ENCODE results near the gene GTF3C1.

The GTF3C1 gene

DNA sequence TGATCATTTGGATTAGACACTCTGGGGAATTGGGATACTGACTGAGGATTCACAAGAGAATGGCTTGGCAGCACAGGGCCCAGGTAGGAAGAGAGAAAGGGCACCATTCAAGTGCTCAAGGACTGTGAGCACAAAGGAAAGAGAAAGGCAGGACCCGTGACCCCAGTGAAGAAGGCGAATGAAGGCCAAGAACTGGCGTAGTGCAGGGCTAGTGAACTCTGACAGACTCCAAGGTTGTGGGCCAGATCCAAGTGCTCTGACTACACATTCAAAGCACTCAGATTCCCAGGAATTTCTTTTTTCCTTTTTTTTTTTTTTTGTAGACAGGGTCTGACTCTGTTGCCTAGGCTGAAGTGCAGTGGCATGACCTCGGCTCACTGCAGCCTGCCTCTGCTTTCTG, 5.0 kb downstream of the GTF3C1 start:
- Histone ChIP-seq H3K36me3 (ENCODE audit: control insufficient read depth in 5 of 5, insufficient read depth in 5 of 5, low read length in 5 of 5) (peaks cover 17 to 64% (median 57%) of the 10 kb centered on the region in 5 donors), H3K9ac (ENCODE audit: low read length in 5 of 5) (no peak overlapping the region)

DNA sequence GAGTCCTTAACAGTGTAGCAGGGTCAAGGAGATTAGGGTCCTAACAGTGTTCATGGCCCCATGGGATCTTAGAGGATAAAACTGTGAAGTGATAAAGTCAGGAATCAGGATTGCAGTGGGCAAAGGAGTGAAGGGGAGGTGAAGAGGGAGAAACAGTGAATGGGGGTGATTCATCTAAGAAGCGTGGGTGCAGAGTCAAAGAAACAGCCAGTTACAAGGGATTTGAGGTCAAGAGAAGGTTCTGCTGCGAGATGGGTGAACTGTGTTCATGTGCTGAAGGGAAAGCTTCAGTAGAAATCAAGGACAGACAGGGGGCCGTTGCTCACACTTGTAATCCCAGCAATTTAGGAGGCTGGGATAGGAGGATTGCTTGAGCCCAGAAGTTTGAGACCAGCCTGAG, 5.9 kb downstream of the GTF3C1 start:
- Histone ChIP-seq H3K4me3 (ENCODE audit: low read depth in 1 of 5, low read length in 5 of 5) (no peak overlapping the region), H3K27ac (ENCODE audit: low read depth, low read length) (no peak overlapping the region), H3K9ac (ENCODE audit: low read length in 5 of 5) (no peak overlapping the region), H3K9me3 (ENCODE audit: control insufficient read depth in 5 of 5, low read length in 5 of 5) (no peaks in the 10 kb centered on the region), H3K27me3 (ENCODE audit: control insufficient read depth in 5 of 5, insufficient read depth in 4 of 5, low read length in 5 of 5) (no peaks in the 10 kb centered on the region), H3K4me1 (ENCODE audit: control insufficient read depth in 5 of 5, insufficient read depth in 5 of 5, low read length in 5 of 5) (peaks cover 2 to 22% (median 15%) of the 10 kb centered on the region in 5 donors), H3K36me3 (ENCODE audit: control insufficient read depth in 5 of 5, insufficient read depth in 5 of 5, low read length in 5 of 5) (peaks cover 17 to 71% (median 65%) of the 10 kb centered on the region in 5 donors)

More for the DNA sequence above, 5.0 kb downstream of the GTF3C1 start:
- Histone ChIP-seq H3K27ac (ENCODE audit: low read depth, low read length) (no peak overlapping the region), H3K4me1 (ENCODE audit: control insufficient read depth in 5 of 5, insufficient read depth in 5 of 5, low read length in 5 of 5) (peaks cover 2 to 28% (median 20%) of the 10 kb centered on the region in 5 donors), H3K27me3 (ENCODE audit: control insufficient read depth in 5 of 5, insufficient read depth in 4 of 5, low read length in 5 of 5) (no peaks in the 10 kb centered on the region), H3K4me3 (ENCODE audit: low read depth in 1 of 5, low read length in 5 of 5) (no peak overlapping the region), H3K9me3 (ENCODE audit: control insufficient read depth in 5 of 5, low read length in 5 of 5) (no peaks in the 10 kb centered on the region)

DNA sequence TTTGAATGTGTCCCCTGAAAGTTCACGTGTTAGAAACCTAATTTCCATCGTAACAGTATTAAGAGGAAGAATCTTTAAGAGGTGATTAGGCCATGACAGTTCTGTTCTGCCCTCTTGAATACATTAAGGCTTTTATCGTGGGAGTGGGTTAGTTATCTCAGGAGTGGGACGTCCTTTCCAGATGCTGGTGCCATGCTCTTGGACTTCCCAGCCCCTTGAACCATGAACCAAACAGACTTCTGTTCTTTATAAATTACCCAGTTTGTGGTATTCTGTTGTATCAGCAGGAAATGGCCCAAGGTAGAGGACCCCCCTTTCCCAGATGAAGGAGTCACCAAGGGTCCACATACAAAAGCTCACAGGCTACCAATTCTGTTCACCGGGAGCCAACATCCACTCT, 10.1 kb downstream of the GTF3C1 start:
- Histone ChIP-seq H3K27me3 (ENCODE audit: control insufficient read depth in 5 of 5, insufficient read depth in 4 of 5, low read length in 5 of 5) (no peaks in the 10 kb centered on the region), H3K9me3 (ENCODE audit: control insufficient read depth in 5 of 5, low read length in 5 of 5) (no peaks in the 10 kb centered on the region), H3K9ac (ENCODE audit: low read length in 5 of 5) (no peak overlapping the region), H3K4me1 (ENCODE audit: control insufficient read depth in 5 of 5, insufficient read depth in 5 of 5, low read length in 5 of 5) (no peaks in the 10 kb centered on the region), H3K27ac (ENCODE audit: low read depth, low read length) (no peak overlapping the region), H3K36me3 (ENCODE audit: control insufficient read depth in 5 of 5, insufficient read depth in 5 of 5, low read length in 5 of 5) (peaks cover 21 to 94% (median 91%) of the 10 kb centered on the region in 5 donors), H3K4me3 (ENCODE audit: low read depth in 1 of 5, low read length in 5 of 5) (no peak overlapping the region)

DNA sequence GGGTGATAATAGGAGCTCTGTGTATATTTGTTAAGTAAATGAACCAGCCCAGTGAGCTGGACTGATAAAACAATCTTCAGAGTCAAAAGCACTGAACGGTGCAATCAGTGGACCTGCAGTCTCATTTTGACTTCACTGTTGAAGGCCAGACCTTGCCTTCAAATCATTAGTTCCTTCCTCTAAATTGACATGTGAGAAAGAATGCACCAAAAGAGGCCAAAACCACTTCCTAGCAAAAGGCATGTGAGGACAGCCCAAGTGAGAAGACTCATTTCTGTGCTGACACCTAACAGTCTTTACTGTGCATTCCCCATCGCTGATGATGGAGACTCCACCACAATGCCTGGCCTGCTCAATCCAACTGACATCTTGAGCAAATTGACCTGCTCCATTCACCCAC, 10.6 kb downstream of the GTF3C1 start:
- peaks cover 21 to 94% (median 91%) of the 10 kb centered on the region in 5 donors for H3K36me3 ChIP-seq (ENCODE audit: control insufficient read depth in 5 of 5, insufficient read depth in 5 of 5, low read length in 5 of 5)
- H3K9me3 ChIP-seq (ENCODE audit: control insufficient read depth in 5 of 5, low read length in 5 of 5): no peaks in the 10 kb centered on the region
- H3K9ac ChIP-seq (ENCODE audit: low read length in 5 of 5): no peak overlapping the region
- no peaks in the 10 kb centered on the region for H3K27me3 ChIP-seq (ENCODE audit: control insufficient read depth in 5 of 5, insufficient read depth in 4 of 5, low read length in 5 of 5)
- H3K27ac ChIP-seq (ENCODE audit: low read depth, low read length): no peak overlapping the region
- H3K4me1 ChIP-seq (ENCODE audit: control insufficient read depth in 5 of 5, insufficient read depth in 5 of 5, low read length in 5 of 5): no peaks in the 10 kb centered on the region
- H3K4me3 ChIP-seq (ENCODE audit: low read depth in 1 of 5, low read length in 5 of 5): no peak overlapping the region

DNA sequence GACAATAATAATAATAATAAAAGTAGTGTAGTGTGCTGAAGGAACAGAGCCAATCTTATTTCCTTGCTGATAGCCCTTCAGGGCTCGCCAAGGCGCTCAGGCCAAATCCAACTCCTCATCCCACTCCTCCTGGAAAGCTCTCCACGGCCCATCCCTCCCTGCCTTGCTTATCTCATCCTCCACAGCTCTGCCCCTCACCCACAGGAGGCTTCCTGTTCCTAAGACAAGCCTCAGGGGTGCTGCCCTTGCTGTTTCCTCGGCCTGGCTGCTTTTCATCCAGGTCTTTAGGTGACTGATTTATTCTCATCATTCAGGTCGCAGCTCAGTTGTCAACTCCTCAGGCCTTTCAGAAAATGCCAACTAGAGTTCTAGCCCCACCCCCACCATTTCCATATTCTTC, 11.2 kb downstream of the GTF3C1 start:
- peaks cover 16 to 94% (median 89%) of the 10 kb centered on the region in 5 donors for H3K36me3 ChIP-seq (ENCODE audit: control insufficient read depth in 5 of 5, insufficient read depth in 5 of 5, low read length in 5 of 5)
- H3K27ac ChIP-seq (ENCODE audit: low read depth, low read length): no peak overlapping the region
- no peaks in the 10 kb centered on the region for H3K4me1 ChIP-seq (ENCODE audit: control insufficient read depth in 5 of 5, insufficient read depth in 5 of 5, low read length in 5 of 5)
- no peaks in the 10 kb centered on the region for H3K27me3 ChIP-seq (ENCODE audit: control insufficient read depth in 5 of 5, insufficient read depth in 4 of 5, low read length in 5 of 5)
- no peak overlapping the region for H3K9ac ChIP-seq (ENCODE audit: low read length in 5 of 5)
- H3K4me3 ChIP-seq (ENCODE audit: low read depth in 1 of 5, low read length in 5 of 5): no peak overlapping the region
- no peaks in the 10 kb centered on the region for H3K9me3 ChIP-seq (ENCODE audit: control insufficient read depth in 5 of 5, low read length in 5 of 5)

DNA sequence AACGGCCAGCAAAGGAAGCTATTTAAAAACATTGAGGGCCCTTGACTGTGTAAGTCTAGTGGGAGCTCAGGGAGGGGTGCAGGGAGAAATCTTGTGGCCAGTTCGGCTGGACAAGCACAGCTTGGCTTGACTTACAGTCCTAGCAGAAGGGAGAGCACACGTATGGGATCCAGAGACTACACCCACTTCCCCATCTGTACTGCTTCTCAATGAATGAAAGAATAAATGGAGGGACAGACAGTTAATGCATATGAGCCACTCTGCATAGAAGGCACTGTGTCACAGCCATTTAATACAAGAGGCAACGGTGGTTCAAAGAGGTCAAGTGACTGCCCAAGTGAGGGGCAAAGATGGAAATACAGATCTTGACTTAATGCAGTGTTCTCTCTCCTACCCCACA, 15.5 kb downstream of the GTF3C1 start:
- Histone ChIP-seq H3K27me3 (ENCODE audit: control insufficient read depth in 5 of 5, insufficient read depth in 4 of 5, low read length in 5 of 5) (no peaks in the 10 kb centered on the region), H3K9me3 (ENCODE audit: control insufficient read depth in 5 of 5, low read length in 5 of 5) (no peaks in the 10 kb centered on the region), H3K36me3 (ENCODE audit: control insufficient read depth in 5 of 5, insufficient read depth in 5 of 5, low read length in 5 of 5) (peaks cover 7 to 94% (median 87%) of the 10 kb centered on the region in 5 donors), H3K4me1 (ENCODE audit: control insufficient read depth in 5 of 5, insufficient read depth in 5 of 5, low read length in 5 of 5) (no peaks in the 10 kb centered on the region), H3K4me3 (ENCODE audit: low read depth in 1 of 5, low read length in 5 of 5) (no peak overlapping the region), H3K27ac (ENCODE audit: low read depth, low read length) (no peak overlapping the region), H3K9ac (ENCODE audit: low read length in 5 of 5) (no peak overlapping the region)

DNA sequence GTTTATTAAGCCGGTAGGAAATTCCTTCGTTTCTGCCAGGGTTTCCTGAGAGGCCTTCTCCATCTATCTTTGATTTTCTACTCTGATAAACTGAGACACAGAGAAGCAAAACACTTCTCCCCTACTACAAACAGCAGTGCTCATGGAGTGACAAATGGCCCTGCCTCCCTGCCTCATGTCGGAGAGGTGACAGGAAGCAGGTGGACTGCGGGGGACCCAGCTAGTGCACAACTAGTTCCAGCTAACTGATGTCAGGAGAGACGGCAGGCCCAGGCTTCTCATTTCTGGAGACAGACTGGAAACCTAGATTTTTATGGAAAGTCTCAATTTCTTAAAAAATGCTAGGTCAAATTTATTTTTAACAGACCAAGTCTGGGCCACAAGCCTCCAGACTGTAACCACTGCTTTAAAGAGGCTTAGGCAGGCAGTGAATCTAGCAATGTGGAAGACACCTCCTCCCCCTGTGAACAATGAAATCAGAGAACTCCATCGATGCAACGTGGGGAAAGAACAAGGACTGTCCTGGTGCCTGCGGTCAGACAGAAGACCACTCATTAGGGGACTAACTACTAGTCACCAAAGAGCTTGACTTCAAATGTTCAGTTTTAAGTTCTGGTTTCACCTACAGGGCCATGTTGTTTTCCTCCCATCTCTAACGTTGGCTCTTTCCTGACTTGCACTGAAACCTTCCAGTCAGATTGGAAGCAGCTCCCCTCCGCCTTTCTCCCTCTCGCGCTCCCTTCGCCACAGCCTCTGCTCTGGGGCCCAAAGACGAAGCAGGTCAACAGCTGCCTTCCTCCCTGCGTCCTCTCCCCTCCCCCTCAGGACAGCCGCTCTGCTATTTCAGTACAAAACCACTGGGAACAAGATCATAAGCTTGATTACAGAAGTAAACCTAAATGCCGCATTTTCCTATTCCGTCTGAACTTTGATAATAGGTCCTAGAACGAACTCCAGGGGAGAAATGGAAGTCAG, 17.6 kb downstream of the GTF3C1 start:
- no peak overlapping the region for H3K27ac ChIP-seq (ENCODE audit: low read depth, low read length)
- H3K27me3 ChIP-seq (ENCODE audit: control insufficient read depth in 5 of 5, insufficient read depth in 4 of 5, low read length in 5 of 5): no peaks in the 10 kb centered on the region
- H3K36me3 ChIP-seq (ENCODE audit: control insufficient read depth in 5 of 5, insufficient read depth in 5 of 5, low read length in 5 of 5): peaks cover 13 to 97% (median 87%) of the 10 kb centered on the region in 5 donors
- H3K4me1 ChIP-seq (ENCODE audit: control insufficient read depth in 5 of 5, insufficient read depth in 5 of 5, low read length in 5 of 5): no peaks in the 10 kb centered on the region
- no peak overlapping the region for H3K9ac ChIP-seq (ENCODE audit: low read length in 5 of 5)
- H3K9me3 ChIP-seq (ENCODE audit: control insufficient read depth in 5 of 5, low read length in 5 of 5): no peaks in the 10 kb centered on the region
- no peak overlapping the region for H3K4me3 ChIP-seq (ENCODE audit: low read depth in 1 of 5, low read length in 5 of 5)

DNA sequence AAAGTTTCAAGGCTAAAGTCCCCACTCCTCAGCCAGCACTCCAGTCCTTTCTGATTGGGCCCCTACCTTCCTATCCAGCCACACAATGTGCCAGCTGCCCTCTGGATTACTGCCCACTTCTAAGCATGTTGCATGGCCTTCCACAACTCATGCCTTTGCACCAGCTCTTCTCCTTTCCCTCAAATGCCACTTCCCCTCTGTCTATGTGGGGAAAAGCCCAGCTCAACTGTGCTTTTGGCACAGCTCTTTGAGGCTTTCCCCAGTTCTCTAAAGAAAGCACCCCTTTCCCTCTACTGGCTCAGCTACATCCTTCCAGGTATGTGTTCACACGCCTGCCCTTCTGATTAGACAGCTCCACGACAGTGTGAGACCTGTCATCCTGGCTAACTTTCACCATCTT, 18.5 kb downstream of the GTF3C1 start:
- H3K27ac ChIP-seq (ENCODE audit: low read depth, low read length): no peak overlapping the region

DNA sequence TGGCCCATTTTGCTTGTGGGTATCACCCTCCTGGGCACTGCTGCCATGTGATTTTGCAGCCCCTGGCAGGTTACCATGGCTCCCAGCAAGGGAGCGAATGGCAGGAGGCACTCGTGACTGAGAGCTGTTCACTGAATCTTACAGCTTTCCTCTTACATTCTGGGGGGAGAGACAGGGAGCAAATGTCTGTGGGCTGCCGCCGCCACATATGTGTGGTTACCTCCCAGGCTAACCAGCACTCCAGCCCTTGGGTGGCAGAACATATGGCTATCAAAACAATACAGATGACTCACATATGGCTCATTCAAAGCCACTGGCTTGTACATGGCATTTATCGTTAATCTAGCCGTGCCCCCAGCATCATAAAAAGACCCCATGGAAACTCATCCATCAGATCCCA, 19.8 kb downstream of the GTF3C1 start:
- H3K36me3 ChIP-seq (ENCODE audit: control insufficient read depth in 5 of 5, insufficient read depth in 5 of 5, low read length in 5 of 5): peaks cover 19 to 97% (median 91%) of the 10 kb centered on the region in 5 donors
- H3K4me3 ChIP-seq (ENCODE audit: low read depth in 1 of 5, low read length in 5 of 5): no peak overlapping the region
- peaks cover 0 to 6% (median 3%) of the 10 kb centered on the region in 5 donors for H3K9me3 ChIP-seq (ENCODE audit: control insufficient read depth in 5 of 5, low read length in 5 of 5)
- H3K27ac ChIP-seq (ENCODE audit: low read depth, low read length): no peak overlapping the region
- no peak overlapping the region for H3K9ac ChIP-seq (ENCODE audit: low read length in 5 of 5)
- no peaks in the 10 kb centered on the region for H3K4me1 ChIP-seq (ENCODE audit: control insufficient read depth in 5 of 5, insufficient read depth in 5 of 5, low read length in 5 of 5)
- H3K27me3 ChIP-seq (ENCODE audit: control insufficient read depth in 5 of 5, insufficient read depth in 4 of 5, low read length in 5 of 5): no peaks in the 10 kb centered on the region

More for the DNA sequence above, 18.5 kb downstream of the GTF3C1 start:
- no peaks in the 10 kb centered on the region for H3K27me3 ChIP-seq (ENCODE audit: control insufficient read depth in 5 of 5, insufficient read depth in 4 of 5, low read length in 5 of 5)
- H3K36me3 ChIP-seq (ENCODE audit: control insufficient read depth in 5 of 5, insufficient read depth in 5 of 5, low read length in 5 of 5): peaks cover 13 to 97% (median 85%) of the 10 kb centered on the region in 5 donors
- H3K4me3 ChIP-seq (ENCODE audit: low read depth in 1 of 5, low read length in 5 of 5): no peak overlapping the region
- H3K4me1 ChIP-seq (ENCODE audit: control insufficient read depth in 5 of 5, insufficient read depth in 5 of 5, low read length in 5 of 5): no peaks in the 10 kb centered on the region
- H3K9ac ChIP-seq (ENCODE audit: low read length in 5 of 5): no peak overlapping the region
- no peaks in the 10 kb centered on the region for H3K9me3 ChIP-seq (ENCODE audit: control insufficient read depth in 5 of 5, low read length in 5 of 5)

DNA sequence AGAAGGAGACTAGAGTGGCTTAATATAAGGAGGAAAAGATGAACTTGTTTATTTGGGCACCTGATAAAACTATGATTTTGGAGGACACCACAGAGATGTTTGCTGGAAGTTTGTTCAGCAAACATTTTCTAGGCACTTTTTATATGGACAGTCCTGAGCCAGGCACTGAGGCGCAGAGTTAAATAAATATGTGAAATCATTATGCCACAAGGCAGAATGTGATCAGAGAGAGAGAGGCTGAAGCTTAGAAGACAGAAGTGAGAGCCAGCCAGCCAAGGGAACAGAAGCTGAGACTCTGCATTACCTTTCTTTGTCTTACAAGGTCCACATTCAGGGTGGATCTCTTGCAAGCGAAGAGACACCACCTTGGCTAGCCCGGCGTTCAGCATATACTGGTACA, 21.4 kb downstream of the GTF3C1 start:
- no peaks in the 10 kb centered on the region for H3K27me3 ChIP-seq (ENCODE audit: control insufficient read depth in 5 of 5, insufficient read depth in 4 of 5, low read length in 5 of 5)
- no peak overlapping the region for H3K27ac ChIP-seq (ENCODE audit: low read depth, low read length)
- peaks cover 19 to 100% (median 90%) of the 10 kb centered on the region in 5 donors for H3K36me3 ChIP-seq (ENCODE audit: control insufficient read depth in 5 of 5, insufficient read depth in 5 of 5, low read length in 5 of 5)
- H3K9me3 ChIP-seq (ENCODE audit: control insufficient read depth in 5 of 5, low read length in 5 of 5): peaks cover 0 to 7% (median 3%) of the 10 kb centered on the region in 5 donors
- no peaks in the 10 kb centered on the region for H3K4me1 ChIP-seq (ENCODE audit: control insufficient read depth in 5 of 5, insufficient read depth in 5 of 5, low read length in 5 of 5)
- H3K4me3 ChIP-seq (ENCODE audit: low read depth in 1 of 5, low read length in 5 of 5): no peak overlapping the region
- no peak overlapping the region for H3K9ac ChIP-seq (ENCODE audit: low read length in 5 of 5)

Measured in subcutaneous abdominal adipose tissue (tissue), 5 donors.